Measurements from ENCODE around the gene TENM4.

Gene TENM4

DNA sequence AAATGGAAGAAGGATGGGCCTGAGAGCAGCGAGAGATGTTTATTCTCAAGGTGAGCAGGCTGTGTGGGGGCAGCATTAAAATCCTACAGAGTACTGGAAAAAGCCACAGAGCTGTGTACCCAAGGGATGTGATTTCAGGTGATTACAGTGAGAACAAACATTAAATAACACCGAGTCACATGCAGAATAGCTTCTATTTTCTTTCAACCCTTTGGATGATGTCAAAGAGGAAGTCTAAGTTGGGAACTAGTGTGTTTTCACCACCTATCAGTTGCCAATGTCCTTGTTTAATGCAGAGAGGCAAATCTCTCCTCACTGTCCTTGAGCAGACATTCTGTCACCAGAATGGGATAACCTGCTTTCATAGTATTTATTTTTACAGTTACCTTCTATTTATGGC is 486.6 kb downstream of the TENM4 start:
- in situ Hi-C loops (cut with MboI; ENCODE audit: low sequenced_read_pairs) = no loop called here

- in situ Hi-C loops (cut with MboI; ENCODE audit: low sequenced_read_pairs) = no loop called here
Observed at GRCh38 chr11:78952890-78953289, 487.9 kb downstream of the TENM4 start.

DNA sequence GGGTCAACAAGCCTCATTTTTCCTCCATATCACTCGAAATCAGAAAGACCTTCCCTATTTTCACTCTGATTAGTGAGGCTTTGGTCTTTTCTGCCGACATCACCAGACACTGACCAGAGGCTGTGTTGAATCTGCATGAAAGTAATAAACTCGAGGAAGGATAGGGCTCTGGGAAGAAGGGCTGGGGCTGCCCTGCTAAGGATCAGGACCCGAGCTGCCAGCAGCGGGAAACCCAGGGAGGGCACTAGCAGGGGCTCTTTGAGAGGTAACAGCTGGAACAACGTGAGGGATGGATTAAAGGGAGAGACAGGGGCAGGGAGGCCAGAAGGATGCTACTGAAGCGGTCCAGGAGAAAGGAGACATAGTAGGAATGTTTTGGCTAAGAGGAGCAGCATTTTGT is 488.7 kb downstream of the TENM4 start:
- in situ Hi-C loops (cut with MboI; ENCODE audit: low sequenced_read_pairs) = no loop called here

- in situ Hi-C loops (cut with MboI; ENCODE audit: low sequenced_read_pairs) = no loop called here
Observed at GRCh38 chr11:78949976-78950690, 490.7 kb downstream of the TENM4 start.

- in situ Hi-C loops (cut with MboI; ENCODE audit: low sequenced_read_pairs) = no loop called here
Observed at GRCh38 chr11:78946945-78947902, 493.6 kb downstream of the TENM4 start.

DNA sequence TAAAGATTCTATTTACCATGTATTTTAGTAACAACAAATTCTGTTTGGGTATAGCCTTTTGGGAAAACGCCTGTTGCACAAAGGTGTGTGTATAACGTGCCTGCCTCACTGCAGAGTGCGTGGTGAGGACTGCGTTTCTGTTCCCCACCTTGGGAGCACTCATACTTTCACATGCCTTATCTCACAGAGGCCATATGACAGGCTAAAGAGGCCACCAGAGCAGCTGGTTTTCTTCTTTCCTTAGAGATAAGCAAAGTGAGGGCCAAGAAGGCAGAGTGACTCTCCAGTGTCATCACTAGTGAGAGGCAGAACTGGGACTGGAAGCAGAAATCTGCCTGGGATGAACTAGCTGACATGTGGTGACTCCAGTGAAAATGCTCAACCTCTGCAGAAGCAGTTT is 497.0 kb downstream of the TENM4 start:
- in situ Hi-C loops (cut with MboI; ENCODE audit: low sequenced_read_pairs) = no loop called here

DNA sequence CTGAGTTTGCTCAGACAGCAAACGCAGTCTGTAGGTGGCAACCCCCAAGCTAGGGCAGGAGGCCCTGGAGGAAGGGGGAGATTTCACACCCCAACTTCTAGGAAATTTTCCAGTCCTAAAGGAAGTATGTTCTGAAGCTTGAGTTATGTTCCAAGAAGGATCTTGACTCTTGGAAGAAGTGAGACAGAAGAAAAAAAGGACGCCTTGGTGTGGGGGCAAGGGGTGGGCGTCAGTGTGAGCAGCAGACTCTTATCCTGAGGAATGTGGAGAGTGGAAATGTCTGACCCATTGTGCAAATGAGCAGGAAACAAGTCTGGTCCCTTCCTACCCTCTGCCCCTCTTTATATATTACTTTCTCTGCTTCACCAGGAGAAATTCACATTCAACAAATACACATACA is 497.7 kb downstream of the TENM4 start:
- in situ Hi-C loops (cut with MboI; ENCODE audit: low sequenced_read_pairs) = no loop called here

- in situ Hi-C loops (cut with MboI; ENCODE audit: low sequenced_read_pairs) = no loop called here
Observed at GRCh38 chr11:78941226-78941851, 499.5 kb downstream of the TENM4 start.

- in situ Hi-C loops (cut with MboI; ENCODE audit: low sequenced_read_pairs) = no loop called here
Observed at GRCh38 chr11:78940500-78941225, 500.2 kb downstream of the TENM4 start.

GRCh38 chr11:78938971-78939370 is 501.9 kb downstream of the TENM4 start:
- in situ Hi-C loops (cut with MboI; ENCODE audit: low sequenced_read_pairs) = no loop called here

DNA sequence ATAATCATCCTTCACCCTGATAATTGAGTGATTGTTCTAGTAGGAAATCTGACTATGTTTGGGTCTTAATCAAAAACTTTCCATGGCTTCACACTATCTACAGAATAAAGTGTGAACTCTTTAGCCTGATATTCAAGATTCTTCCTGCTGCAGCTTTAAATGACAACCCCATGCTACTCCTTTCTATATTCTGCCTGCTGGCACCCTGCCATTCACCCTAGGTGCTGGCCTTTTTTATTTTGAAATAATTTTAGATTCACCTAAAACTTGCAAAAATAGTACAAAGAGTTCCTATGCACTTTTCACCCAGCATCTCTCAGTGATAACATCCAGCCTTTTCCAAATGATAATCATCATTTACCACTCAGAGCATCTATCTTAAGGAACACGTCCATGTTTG is 502.8 kb downstream of the TENM4 start:
- in situ Hi-C loops (cut with MboI; ENCODE audit: low sequenced_read_pairs) = no loop called here

DNA sequence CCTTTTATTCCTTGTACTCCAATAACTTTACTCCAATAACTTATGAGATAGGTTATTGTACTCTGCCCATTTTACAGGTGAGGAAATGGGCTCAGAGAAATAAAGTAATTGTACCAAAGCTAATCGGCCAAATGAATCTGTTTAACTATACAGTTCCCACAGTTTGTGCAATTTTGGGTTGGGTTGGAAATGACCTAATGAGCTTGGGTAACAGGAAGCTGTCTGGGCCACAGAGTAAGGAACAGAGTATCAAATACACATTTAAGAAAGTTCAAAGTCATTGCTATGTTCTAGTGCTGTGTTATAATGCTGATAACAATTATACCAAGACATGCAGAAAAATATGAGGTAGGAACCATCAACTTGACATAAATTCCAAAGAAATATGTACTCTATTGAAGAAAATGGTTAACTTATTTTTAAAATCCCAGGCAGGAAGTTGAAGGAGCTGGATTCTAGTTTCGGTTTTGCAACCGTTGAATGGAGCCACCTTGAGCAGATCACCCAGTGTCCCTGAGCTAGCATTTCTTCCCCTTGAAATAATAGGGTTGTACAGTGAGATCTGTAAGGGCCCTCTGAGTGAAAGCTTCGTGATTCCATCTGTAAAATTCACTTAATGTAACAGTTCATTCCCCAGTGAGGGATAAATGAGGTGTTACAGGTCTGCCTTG is 505.3 kb downstream of the TENM4 start:
- in situ Hi-C loops (cut with MboI; ENCODE audit: low sequenced_read_pairs) = no loop called here

- in situ Hi-C loops (cut with MboI; ENCODE audit: low sequenced_read_pairs) = no loop called here
Observed at GRCh38 chr11:78933350-78933749, 507.5 kb downstream of the TENM4 start.

- in situ Hi-C loops (cut with MboI; ENCODE audit: low sequenced_read_pairs) = no loop called here
Observed at GRCh38 chr11:78932757-78933156, 508.1 kb downstream of the TENM4 start.

DNA sequence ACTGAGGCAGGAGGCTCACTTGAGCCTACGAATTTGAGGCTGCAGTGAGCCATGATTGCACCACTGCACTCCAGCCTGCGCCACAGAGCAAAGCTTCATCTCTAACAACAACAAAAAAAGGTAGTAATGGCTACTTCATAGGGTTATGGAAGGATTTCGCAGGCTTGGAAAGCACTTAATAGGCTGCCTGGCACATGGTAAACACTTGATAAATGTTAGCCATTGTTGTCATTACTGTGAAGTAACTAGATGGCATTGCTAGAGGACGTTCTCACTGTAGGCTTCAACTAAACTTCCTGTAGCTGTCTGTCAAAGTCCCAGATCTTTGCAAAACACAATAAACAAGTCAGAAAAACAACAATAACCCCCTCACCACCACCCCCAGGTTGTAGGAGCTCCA is 508.9 kb downstream of the TENM4 start:
- in situ Hi-C loops (cut with MboI; ENCODE audit: low sequenced_read_pairs) = no loop called here

DNA sequence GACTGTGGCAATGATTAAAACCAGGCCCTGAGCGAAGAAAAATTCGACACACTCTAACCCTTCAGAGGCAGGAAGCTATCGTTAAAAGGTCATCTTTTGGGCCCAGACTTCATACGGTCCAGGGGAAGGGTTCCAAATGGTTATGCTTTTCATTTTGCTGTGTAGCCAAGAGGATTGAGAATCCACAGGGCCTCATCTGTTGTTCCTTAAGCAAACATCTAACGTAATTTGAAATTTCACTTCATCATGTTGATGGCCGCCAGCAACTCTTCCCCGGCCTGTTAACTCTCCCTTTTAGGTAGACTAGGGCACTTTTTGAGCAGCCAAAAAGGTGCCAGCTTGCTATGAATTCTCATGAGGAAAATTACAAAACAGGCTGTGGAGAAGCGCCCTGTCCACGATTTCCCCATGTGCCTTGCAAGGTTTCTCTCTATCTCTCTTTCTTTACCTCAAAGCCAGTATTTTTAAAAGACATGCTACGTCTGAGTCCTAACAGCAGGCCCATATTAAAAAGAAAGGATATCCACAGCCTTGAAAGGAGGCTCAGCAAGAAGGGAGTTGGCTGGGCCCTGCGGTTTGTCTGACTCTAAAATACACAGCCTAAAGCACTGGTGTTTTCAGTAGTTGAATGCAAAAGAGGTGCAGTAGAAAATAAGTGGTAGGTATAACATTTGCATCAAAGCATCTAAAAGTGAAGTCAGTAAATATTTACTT is 509.9 kb downstream of the TENM4 start:
- in situ Hi-C loops (cut with MboI; ENCODE audit: low sequenced_read_pairs) = no loop called here

DNA sequence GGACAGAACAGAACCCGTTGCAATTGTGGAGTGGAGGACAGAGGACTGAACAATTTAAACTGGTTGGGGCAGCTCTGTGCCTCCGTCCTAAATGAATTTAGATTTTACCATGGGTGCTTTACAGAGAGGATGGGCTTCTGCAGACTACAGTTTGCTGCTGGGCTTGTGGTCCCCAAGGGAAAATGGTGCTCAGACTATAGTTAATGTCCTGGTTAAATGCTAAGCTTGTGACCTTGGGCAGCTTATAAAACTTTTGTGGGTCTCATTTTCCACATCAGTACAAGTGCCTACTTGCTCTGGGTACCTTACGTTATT is 511.0 kb downstream of the TENM4 start:
- in situ Hi-C loops (cut with MboI; ENCODE audit: low sequenced_read_pairs) = no loop called here

GRCh38 chr11:78929207-78929905 is 511.5 kb downstream of the TENM4 start:
- in situ Hi-C loops (cut with MboI; ENCODE audit: low sequenced_read_pairs) = no loop called here

GRCh38 chr11:78927511-78927910 is 513.3 kb downstream of the TENM4 start:
- in situ Hi-C loops (cut with MboI; ENCODE audit: low sequenced_read_pairs) = no loop called here
